Pulmonary artery endothelial cell (primary cell): Measurements from ENCODE around the gene DAPK1. TPM values are rescaled to one million over a fixed set of nuclear protein-coding genes. Genes with fewer than 3 reads are reported as not detected.
"Not testable (repeated sequence)": the region's sequence is repeated elsewhere in the genome, so short reads cannot be mapped to it uniquely, and the experiment has no call there.

Experiments used
- DNase-seq: peaks from one replicate; pipeline ENCODE4 v3.0.0-alpha.2; 2011; ENCODE audit warnings: low read depth, low spot score
- total RNA-seq: library from RNA; depleted of rRNA; stranded (reverse); fragments of >200 nt; gene quantifications from 2 replicates; pipeline ENCODE4 v1.2.3, GENCODE V29; 2014

Gene DAPK1
- total RNA-seq, 1 donor from 2014 or later = 43.2 TPM

- DNase-seq = no peak
Measured at GRCh38 chr9:87498046-87498810, 561 bp downstream of the DAPK1 start.

GRCh38 chr9:87498811-87499360 is 1.2 kb downstream of the DAPK1 start:
- no peak for DNase-seq

GRCh38 chr9:87499424-87500017 is 1.9 kb downstream of the DAPK1 start:
- no peak for DNase-seq

- no peak for DNase-seq
Measured at GRCh38 chr9:87500491-87501270, 3.0 kb downstream of the DAPK1 start.

- DNase-seq = not testable (repeated sequence)
Measured at GRCh38 chr9:87501271-87501656, 3.6 kb downstream of the DAPK1 start.

GRCh38 chr9:87501806-87502205 is 4.1 kb downstream of the DAPK1 start:
- no peak for DNase-seq

- DNase-seq = no peak
Measured at GRCh38 chr9:87502391-87503221, 4.9 kb downstream of the DAPK1 start.

- no peak for DNase-seq
Measured at GRCh38 chr9:87503430-87503829, 5.8 kb downstream of the DAPK1 start.

GRCh38 chr9:87503927-87504326 is 6.3 kb downstream of the DAPK1 start:
- DNase-seq = peak; percentile 43

- DNase-seq = no peak
Measured at GRCh38 chr9:87504938-87505337, 7.3 kb downstream of the DAPK1 start.

GRCh38 chr9:87505869-87506678 is 8.4 kb downstream of the DAPK1 start:
- no peak for DNase-seq

- DNase-seq = no peak
Measured at GRCh38 chr9:87507576-87507975, 9.9 kb downstream of the DAPK1 start.

- no peak for DNase-seq
Measured at GRCh38 chr9:87510252-87510683, 12.6 kb downstream of the DAPK1 start.

GRCh38 chr9:87512311-87512710 is 14.6 kb downstream of the DAPK1 start:
- no peak for DNase-seq

GRCh38 chr9:87513161-87513560 is 15.5 kb downstream of the DAPK1 start:
- no peak for DNase-seq

- no peak for DNase-seq
Measured at GRCh38 chr9:87513880-87514535, 16.3 kb downstream of the DAPK1 start.

GRCh38 chr9:87515006-87515405 is 17.3 kb downstream of the DAPK1 start:
- DNase-seq = no peak

GRCh38 chr9:87515588-87516221 is 18.0 kb downstream of the DAPK1 start:
- DNase-seq = no peak

GRCh38 chr9:87516222-87516925 is 18.7 kb downstream of the DAPK1 start:
- peak; percentile 80 for DNase-seq
